ENCODE measurements around the gene TJAP1.

TJAP1 gene

GRCh38 chr6:43467752-43468151 is 9.6 kb upstream of the TJAP1 start:
- Histone ChIP-seq H3K27ac (replicated peaks) (no peak overlapping the region), H3K4me3 (replicated peaks; ENCODE audit: insufficient read depth, low read length) (no peak overlapping the region), H3K27me3 (ENCODE audit: insufficient read depth, poor library complexity, severe bottlenecking) (no peaks in the 10 kb centered on the region)
- TF ChIP-seq SPI1 (IDR thresholded peaks at IDR 0.05; ENCODE audit: borderline replicate concordance, low read depth) (no peak), GABPA (IDR thresholded peaks at IDR 0.05; ENCODE audit: low read depth) (no peak)
- no peak for DNase-seq (ENCODE audit: low read depth in 1 of 2, low spot score in 1 of 2)

- no peak for DNase-seq (ENCODE audit: low read depth in 1 of 2, low spot score in 1 of 2)
- no peak overlapping the region for H3K4me3 ChIP-seq (replicated peaks; ENCODE audit: insufficient read depth, low read length)
- TF ChIP-seq GABPA (IDR thresholded peaks at IDR 0.05; ENCODE audit: low read depth) (no peak), REST (IDR thresholded peaks at IDR 0.05; ENCODE audit: insufficient replicate concordance, low read depth) (no peak)
- H3K27me3 ChIP-seq (ENCODE audit: insufficient read depth, poor library complexity, severe bottlenecking) = no peaks in the 10 kb centered on the region
- no peak overlapping the region for H3K27ac ChIP-seq (replicated peaks)
Measured at GRCh38 chr6:43468240-43468639, 9.1 kb upstream of the TJAP1 start.

- no peak overlapping the region for H3K27ac ChIP-seq (replicated peaks)
- H3K27me3 ChIP-seq (ENCODE audit: insufficient read depth, poor library complexity, severe bottlenecking) = no peaks in the 10 kb centered on the region
- no peak overlapping the region for H3K4me3 ChIP-seq (replicated peaks; ENCODE audit: insufficient read depth, low read length)
- DNase-seq (ENCODE audit: low read depth in 1 of 2, low spot score in 1 of 2) = no peak
- TF ChIP-seq REST (IDR thresholded peaks at IDR 0.05; ENCODE audit: insufficient replicate concordance, low read depth) (no peak), GABPA (IDR thresholded peaks at IDR 0.05; ENCODE audit: low read depth) (no peak), POLR2AphosphoS5 (IDR thresholded peaks at IDR 0.05; ENCODE audit: low read depth) (no peak), SPI1 (IDR thresholded peaks at IDR 0.05; ENCODE audit: borderline replicate concordance, low read depth) (no peak), CTCF (IDR thresholded peaks at IDR 0.05; ENCODE audit: insufficient read depth, low read length) (no peak)
Measured at GRCh38 chr6:43468748-43469681, 8.4 kb upstream of the TJAP1 start.

GRCh38 chr6:43469947-43470346 is 7.4 kb upstream of the TJAP1 start:
- no peak overlapping the region for H3K4me3 ChIP-seq (replicated peaks; ENCODE audit: insufficient read depth, low read length)
- DNase-seq (ENCODE audit: low read depth in 1 of 2, low spot score in 1 of 2) = no peak
- no peaks in the 10 kb centered on the region for H3K27me3 ChIP-seq (ENCODE audit: insufficient read depth, poor library complexity, severe bottlenecking)
- no peak for TF ChIP-seq SPI1 (IDR thresholded peaks at IDR 0.05; ENCODE audit: borderline replicate concordance, low read depth)
- TF ChIP-seq REST (IDR thresholded peaks at IDR 0.05; ENCODE audit: insufficient replicate concordance, low read depth) = no peak
- no peak for TF ChIP-seq POLR2AphosphoS5 (IDR thresholded peaks at IDR 0.05; ENCODE audit: low read depth)
- no peak for TF ChIP-seq CTCF (IDR thresholded peaks at IDR 0.05; ENCODE audit: insufficient read depth, low read length)
- TF ChIP-seq GABPA (IDR thresholded peaks at IDR 0.05; ENCODE audit: low read depth) = no peak
- no peak overlapping the region for H3K27ac ChIP-seq (replicated peaks)

All from HL-60 (cell line).